HG03521 (cell line): Measurements from ENCODE around the gene ZAP70.
A peak's percentile ranks its signal among the peaks of the same experiment; 100 is the strongest.

Experiments used
- ATAC-seq: cut with Tn5 transposase; IDR thresholded peaks from one replicate; pipeline ENCODE4 v1.9.1; 2021; ENCODE audit warnings: mild to moderate bottlenecking, moderate library complexity; ENCODE audit not compliant: unreplicated experiment

Gene ZAP70

GRCh38 chr2:97715951-97716694 is 2.7 kb downstream of the ZAP70 start:
- ATAC-seq: no peak

DNA sequence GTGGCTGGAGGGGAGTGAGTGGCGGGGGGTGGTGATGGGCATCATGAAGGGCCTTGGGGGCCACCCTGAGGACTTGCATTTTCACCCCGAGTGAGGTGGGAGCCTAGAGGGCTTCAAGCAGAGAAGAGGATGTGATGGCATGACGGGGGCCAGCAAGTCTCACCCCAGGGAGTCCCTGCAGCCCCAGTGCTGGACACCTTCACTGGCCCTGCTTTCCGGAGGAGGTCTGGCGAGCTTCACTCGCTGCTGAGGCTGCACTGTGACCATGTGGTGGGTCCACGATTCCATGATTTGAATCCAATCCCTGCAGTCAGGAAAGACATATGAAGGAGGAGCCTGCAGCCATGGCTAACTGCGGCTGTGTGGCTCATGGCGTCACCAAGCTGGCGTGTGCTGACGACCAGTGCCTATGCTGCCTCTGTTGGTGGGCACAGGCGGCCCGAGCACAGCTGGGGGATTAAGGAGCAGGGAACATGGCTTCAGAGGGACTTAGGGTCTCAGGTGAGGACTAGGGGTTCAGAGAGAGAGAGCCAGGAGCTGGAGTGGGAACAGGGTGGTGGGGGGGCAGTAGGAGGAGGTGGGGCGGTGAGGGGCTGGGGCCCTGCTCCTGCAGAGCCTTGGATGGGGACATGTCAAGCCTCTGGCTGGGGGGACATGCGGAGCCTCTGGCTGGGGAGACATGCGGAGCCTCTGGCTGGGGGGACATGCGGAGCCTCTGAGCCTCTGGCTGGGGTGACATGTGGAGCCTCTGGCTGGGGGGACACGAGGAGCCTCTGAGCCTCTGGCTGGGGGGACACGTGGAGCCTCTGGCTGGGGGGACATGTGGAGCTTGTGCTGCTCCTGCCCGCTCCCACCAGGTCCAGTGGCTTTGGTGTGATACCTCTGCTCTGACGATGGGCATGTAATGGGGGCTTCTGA is 3.6 kb downstream of the ZAP70 start:
- ATAC-seq: no peak

GRCh38 chr2:97717613-97717995 is 4.2 kb downstream of the ZAP70 start:
- no peak for ATAC-seq

- peak; percentile 62 for ATAC-seq
Measured at GRCh38 chr2:97718051-97718882, 4.9 kb downstream of the ZAP70 start.

DNA sequence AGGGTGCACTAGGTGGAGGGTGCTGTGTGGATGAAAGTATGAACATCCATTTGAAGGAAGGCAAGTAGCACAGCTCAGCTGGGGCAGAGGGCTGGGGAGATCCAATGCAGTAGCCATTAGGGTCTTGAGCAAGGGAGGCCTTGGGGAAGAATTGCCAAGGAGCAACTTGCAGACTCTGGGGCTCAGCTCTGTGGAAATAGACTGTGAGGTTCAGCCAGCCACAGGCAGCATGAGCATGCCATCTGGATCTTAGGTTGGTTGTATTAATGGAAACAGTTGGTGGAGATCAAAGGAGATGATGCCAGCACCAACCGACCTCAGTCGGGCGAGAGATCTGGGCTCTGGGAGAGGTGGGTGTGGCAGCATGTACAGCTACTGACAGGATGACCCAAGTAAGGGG is 5.6 kb downstream of the ZAP70 start:
- ATAC-seq: no peak

DNA sequence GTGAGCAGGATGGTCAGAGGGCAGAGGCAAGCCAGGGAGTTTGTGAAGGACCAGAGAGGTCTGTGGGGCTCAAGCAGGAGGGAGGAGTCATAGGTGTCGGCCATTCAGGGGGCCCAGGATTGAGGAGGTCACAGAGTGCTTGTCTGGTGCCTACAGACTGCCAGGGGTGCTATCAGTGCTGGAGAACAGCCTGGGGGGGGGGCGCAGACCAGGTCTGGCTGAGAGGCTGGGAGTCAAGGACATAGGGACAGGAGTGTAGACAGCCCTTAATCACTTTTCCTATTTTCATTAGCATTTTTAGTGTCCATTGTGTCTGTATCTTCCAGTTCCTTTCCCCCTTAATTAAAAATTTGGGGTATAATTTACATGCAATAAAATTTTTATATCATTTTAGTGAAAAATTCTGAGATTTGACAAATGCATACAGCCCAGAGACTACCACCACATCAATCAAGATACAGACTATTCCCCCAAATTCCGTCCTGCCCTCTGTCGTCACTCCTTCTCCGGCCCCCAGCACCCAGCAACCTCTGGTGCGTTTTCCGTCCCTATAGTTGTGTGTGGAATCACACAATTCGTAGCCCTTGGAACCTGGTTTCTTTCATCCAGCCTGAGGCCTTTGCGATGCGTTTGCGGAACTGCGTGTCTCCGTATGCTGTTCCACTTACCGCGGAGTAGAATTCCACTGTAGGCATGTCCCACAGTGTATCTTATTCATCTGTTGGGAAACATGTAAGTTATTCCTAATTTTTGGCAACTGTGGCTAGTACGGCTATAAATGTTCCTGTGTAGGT is 6.2 kb downstream of the ZAP70 start:
- no peak for ATAC-seq

DNA sequence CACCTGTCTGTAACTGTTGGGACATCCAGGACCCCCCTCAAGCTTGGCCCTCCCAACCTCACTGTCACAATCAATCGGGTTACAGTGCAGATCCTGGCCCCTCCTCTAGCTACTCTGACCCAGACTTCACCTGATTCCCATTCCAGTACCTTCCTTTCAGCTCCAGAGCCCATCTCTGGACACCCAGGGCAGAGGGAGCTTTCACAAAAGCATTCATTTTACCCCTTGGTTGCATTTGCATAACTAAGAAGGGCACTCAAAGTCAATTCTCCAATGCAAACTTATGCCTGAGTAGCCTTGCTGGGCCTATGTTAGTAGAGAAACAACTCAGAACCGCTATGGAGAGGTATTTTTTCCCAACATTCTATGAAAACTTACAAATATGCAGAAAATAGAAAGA is 7.4 kb downstream of the ZAP70 start:
- no peak for ATAC-seq

GRCh38 chr2:97722227-97722626 is 8.9 kb downstream of the ZAP70 start:
- no peak for ATAC-seq

GRCh38 chr2:97723156-97724072 is 10.0 kb downstream of the ZAP70 start:
- no peak for ATAC-seq

DNA sequence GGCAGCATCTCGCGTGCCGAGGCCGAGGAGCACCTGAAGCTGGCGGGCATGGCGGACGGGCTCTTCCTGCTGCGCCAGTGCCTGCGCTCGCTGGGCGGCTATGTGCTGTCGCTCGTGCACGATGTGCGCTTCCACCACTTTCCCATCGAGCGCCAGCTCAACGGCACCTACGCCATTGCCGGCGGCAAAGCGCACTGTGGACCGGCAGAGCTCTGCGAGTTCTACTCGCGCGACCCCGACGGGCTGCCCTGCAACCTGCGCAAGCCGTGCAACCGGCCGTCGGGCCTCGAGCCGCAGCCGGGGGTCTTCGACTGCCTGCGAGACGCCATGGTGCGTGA is 10.7 kb downstream of the ZAP70 start:
- ATAC-seq: no peak

DNA sequence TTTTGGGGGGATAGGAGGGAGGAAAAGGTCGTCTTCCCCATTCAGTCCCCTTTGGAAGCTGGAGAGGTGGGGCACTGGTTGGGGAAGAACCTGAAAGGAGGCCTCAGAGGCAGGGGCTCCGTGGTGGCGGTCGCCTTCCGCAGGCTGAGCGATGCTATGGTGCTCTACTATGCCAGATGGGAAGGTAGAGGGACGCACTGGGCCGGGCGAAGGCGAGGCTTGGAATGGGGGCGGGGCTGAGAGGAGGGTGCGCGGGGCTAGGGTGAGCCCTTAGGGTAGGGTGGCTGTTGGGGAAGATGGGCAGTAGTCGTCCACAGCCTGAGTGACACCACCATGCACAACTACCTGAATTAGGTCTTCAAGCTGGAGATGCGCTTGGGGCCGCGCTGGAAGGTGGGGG is 11.1 kb downstream of the ZAP70 start:
- no peak for ATAC-seq

DNA sequence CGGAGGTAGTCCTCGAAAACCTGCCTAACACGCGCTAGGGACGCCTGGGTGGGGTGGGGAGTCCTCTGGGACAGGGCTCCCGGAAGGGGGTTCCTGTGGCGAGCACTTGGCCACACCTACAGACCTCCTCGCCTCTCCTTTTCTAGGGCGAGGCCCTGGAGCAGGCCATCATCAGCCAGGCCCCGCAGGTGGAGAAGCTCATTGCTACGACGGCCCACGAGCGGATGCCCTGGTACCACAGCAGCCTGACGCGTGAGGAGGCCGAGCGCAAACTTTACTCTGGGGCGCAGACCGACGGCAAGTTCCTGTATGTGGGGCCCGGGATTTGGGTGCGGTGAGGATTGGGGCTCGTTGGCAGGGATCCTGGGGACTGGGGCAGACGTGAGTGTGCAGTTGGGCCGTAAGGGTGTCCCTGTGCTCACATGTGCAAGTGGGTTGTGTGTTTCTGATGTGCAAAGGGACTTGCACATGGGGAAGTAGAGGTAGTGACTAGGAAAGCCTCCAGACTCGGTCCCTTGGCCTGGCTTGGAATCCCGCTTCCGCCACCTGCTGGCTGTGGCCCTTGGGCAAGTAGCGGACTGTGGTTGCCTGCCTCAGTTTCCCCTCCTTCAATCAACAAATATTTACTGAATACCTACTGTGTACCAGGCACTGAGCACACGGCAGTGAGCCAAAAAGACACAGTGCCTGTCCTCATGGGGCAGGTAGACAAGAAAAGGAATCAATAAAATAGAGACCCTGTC is 11.7 kb downstream of the ZAP70 start:
- no peak for ATAC-seq

- ATAC-seq: no peak
Measured at GRCh38 chr2:97726261-97727064, 13.1 kb downstream of the ZAP70 start.

DNA sequence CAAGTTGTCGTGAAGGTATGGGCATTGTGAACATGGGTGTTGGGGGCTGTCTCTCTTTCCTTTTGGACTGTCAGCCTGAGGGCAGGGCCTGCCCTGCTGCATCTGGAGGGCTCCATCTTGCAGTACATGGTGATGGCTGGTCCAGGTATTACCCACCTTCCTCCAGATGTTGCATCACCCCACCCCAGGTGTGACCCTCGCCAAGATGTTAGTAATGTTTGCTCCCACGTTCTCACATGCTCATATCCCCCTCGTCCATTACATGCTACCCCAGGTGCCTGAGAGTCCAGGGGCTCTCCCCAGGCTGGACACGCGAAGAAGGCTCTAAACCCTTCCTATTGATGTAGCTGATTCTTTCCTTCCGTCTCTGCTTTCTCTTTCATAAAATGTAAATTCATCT is 13.9 kb downstream of the ZAP70 start:
- ATAC-seq: no peak

- no peak for ATAC-seq
Measured at GRCh38 chr2:97728091-97728731, 14.8 kb downstream of the ZAP70 start.

GRCh38 chr2:97730245-97730644 is 16.9 kb downstream of the ZAP70 start:
- ATAC-seq: no peak

GRCh38 chr2:97731274-97732020 is 18.1 kb downstream of the ZAP70 start:
- ATAC-seq: no peak
